CD4-positive, alpha-beta T cell (primary cell): Measurements from ENCODE around the gene TMEM114. TPM values are rescaled to one million over a fixed set of nuclear protein-coding genes. Genes with fewer than 3 reads are reported as not detected.

Experiments
- ATAC-seq: fragments of 200-7000 bp; cut with Tn5 transposase; one replicate; pipeline ENCODE4 v1.10.0; 2022; ENCODE audit warnings: mild to moderate bottlenecking; ENCODE audit not compliant: poor library complexity
- CTCF ChIA-PET: fragments of 350-600 bp; sonication (Branson Sonifier 250); formaldehyde crosslinking; loops from one replicate; lab custom pipeline; 2021; ENCODE audit warnings: antibody characterized with exemption, inconsistent platforms; lab: Charles Lee
- POLR2A ChIA-PET: fragments of 350-600 bp; sonication (Branson Sonifier 250); formaldehyde crosslinking; loops from one replicate; lab custom pipeline; 2021; ENCODE audit warnings: antibody characterized with exemption, inconsistent platforms; lab: Charles Lee
- DNase-seq, 14 experiments: peaks; one replicate each; pipeline ENCODE4 v3.0.0-alpha.2; 2013 to 2020; ENCODE audit warnings: mixed read lengths in 2 of 14
- H3K27ac ChIP-seq, 2 donors: one replicate each; pipeline versions ENCODE4 v1.5.1 to v1.7.0; 2013; ENCODE audit warnings: low read length in 2 of 2, low read depth in 1 of 2, mild to moderate bottlenecking in 1 of 2
- H3K27me3 ChIP-seq, 2 experiments: 1 replicate in 1 of 2; 2 replicates in 1 of 2; pipeline versions ENCODE4 v1.6.1 to v1.7.0; 2013; ENCODE audit warnings: low read length in 2 of 2, control low read depth in 1 of 2, mild to moderate bottlenecking in 1 of 2, moderate library complexity in 1 of 2; ENCODE audit not compliant: insufficient read depth in 2 of 2, control insufficient read depth in 1 of 2
- H3K36me3 ChIP-seq: one replicate; pipeline ENCODE4 v1.6.1; 2013; ENCODE audit warnings: low read length, control low read depth; ENCODE audit not compliant: insufficient read depth
- H3K4me1 ChIP-seq: one replicate; pipeline ENCODE4 v1.6.1; 2013; ENCODE audit warnings: low read length, control low read depth; ENCODE audit not compliant: insufficient read depth
- H3K4me3 ChIP-seq: one replicate; pipeline ENCODE4 v1.5.1; 2013; ENCODE audit warnings: mild to moderate bottlenecking, low read length, moderate library complexity
- H3K9me3 ChIP-seq, 2 experiments: 1 replicate in 1 of 2; 2 replicates in 1 of 2; pipeline versions ENCODE4 v1.6.1 to v1.7.0; 2013; ENCODE audit warnings: low read length in 2 of 2, mild to moderate bottlenecking in 2 of 2, control low read depth in 1 of 2, moderate library complexity in 1 of 2; ENCODE audit not compliant: control insufficient read depth in 1 of 2, insufficient read depth in 1 of 2
- H3K27ac Mint-ChIP-seq: one replicate; pipeline ENCODE4 v1.8.0; 2020; ENCODE audit warnings: mixed read lengths
- H3K27me3 Mint-ChIP-seq: one replicate; pipeline ENCODE4 v1.8.0; 2021; ENCODE audit warnings: mixed read lengths
- H3K36me3 Mint-ChIP-seq: one replicate; pipeline ENCODE4 v1.8.0; 2021; ENCODE audit warnings: low read depth, mixed read lengths
- H3K4me1 Mint-ChIP-seq: one replicate; pipeline ENCODE4 v1.8.0; 2021; ENCODE audit warnings: low read depth, mixed read lengths
- H3K4me3 Mint-ChIP-seq: one replicate; pipeline ENCODE4 v1.8.0; 2020; ENCODE audit warnings: mild to moderate bottlenecking, mixed read lengths
- H3K9me3 Mint-ChIP-seq: one replicate; pipeline ENCODE4 v1.8.0; 2020; ENCODE audit warnings: mixed read lengths
- intact Hi-C, 2 experiments: fragments of 100-400 bp; cut with DNase I in 1 of 2; cut with micrococcal nuclease in 1 of 2; formaldehyde crosslinking; loops; one replicate each; pipeline versions ENCODE4 v1.15.1 to v1.9.0; 2023 to 2025; cut with DNase I, micrococcal nuclease
- total RNA-seq, 174 experiments: library from RNA in 2 of 174; stranded (reverse) in 2 of 174; gene quantifications; one replicate each; pipeline ENCODE4 v1.2.3 and lab custom pipeline; 2021 to 2026
- TF ChIP-seq, protein P1 (sequence below): fragments of 200-600 bp; IDR thresholded peaks from one replicate; pipeline ENCODE4 v1.8.0; 2022; ENCODE audit warnings: antibody characterized with exemption, mild to moderate bottlenecking

Gene TMEM114
- total RNA-seq, 2 experiments from 2014 or later: not detected

DNA sequence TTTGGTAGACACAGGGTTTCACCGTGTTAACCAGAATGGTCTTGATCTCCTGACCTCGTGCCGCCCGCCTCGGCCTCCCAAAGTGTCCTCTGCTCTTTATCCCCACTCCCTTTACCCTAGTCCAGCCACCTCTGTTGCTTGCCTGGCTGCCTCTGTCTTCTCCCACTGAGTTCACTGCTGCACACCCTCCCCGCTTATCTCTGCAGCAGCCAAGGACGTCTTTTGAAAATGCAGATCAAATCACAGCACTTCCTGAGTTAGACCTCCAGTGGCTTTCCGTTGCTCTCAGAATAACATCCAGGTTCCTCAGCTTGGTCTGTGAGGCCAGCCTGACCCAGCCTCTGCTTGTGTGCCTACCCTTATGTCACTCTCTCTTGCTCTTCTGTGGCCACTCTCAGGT is 36.6 kb upstream of the TMEM114 start:
- Histone ChIP-seq H3K4me1 (peaks cover 15% of the 10 kb centered on the region), H3K27me3 (no peaks in the 10 kb centered on the region), H3K4me3 (no peak overlapping the region), H3K9me3 (no peaks in the 10 kb centered on the region), H3K27ac (no peak overlapping the region), H3K36me3 (peaks cover 63% of the 10 kb centered on the region)
- ChIA-PET CTCF (no interaction called here), POLR2A (interaction anchor here (0.9 kb wide), 1 partner anchor 9 kb away, joined by 3 read pairs; no protein-coding TSS in a partner anchor)
- Mint-ChIP-seq H3K4me3 (peak overlapping the region; percentile 25), H3K4me1 (peaks cover 33% of the 10 kb centered on the region), H3K27ac (no peak overlapping the region), H3K36me3 (peaks cover 71% of the 10 kb centered on the region), H3K27me3 (no peaks in the 10 kb centered on the region), H3K9me3 (no peaks in the 10 kb centered on the region)
- ATAC-seq (no peak), DNase-seq (no peak)
- TF ChIP-seq, protein P1, sequence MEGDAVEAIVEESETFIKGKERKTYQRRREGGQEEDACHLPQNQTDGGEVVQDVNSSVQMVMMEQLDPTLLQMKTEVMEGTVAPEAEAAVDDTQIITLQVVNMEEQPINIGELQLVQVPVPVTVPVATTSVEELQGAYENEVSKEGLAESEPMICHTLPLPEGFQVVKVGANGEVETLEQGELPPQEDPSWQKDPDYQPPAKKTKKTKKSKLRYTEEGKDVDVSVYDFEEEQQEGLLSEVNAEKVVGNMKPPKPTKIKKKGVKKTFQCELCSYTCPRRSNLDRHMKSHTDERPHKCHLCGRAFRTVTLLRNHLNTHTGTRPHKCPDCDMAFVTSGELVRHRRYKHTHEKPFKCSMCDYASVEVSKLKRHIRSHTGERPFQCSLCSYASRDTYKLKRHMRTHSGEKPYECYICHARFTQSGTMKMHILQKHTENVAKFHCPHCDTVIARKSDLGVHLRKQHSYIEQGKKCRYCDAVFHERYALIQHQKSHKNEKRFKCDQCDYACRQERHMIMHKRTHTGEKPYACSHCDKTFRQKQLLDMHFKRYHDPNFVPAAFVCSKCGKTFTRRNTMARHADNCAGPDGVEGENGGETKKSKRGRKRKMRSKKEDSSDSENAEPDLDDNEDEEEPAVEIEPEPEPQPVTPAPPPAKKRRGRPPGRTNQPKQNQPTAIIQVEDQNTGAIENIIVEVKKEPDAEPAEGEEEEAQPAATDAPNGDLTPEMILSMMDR: no peak
- intact Hi-C loops: no loop called here

DNA sequence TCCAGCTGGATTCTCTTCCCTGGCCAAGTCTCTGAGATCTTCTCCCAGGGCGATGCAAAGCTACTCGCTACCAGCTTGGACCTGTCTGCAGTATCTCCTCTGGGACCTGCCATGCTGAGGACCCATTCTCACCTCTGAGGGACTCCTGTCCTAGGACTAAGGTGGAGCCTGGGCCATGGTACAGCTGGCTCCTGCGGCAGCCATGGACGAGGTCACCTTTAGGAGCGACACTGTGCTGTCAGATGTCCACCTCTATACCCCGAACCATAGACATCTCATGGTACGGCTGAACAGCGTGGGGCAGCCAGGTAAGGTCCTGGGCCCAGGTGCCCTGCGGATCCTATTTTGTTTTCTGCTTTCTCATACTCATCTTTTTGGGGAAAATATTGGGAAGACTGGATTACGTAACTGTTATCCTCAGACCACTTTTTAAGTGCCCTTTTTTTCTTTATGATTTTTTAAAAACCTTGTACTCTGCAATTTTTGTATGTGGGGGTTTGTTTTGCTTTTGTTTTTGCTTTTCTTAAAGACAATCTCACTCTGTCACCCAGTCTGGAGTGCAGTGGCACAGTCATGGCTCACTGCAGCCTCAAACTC is 35.3 kb upstream of the TMEM114 start:
- Histone ChIP-seq H3K9me3 (no peaks in the 10 kb centered on the region), H3K27me3 (no peaks in the 10 kb centered on the region), H3K27ac (no peak overlapping the region), H3K4me3 (no peak overlapping the region), H3K36me3 (peaks cover 50% of the 10 kb centered on the region), H3K4me1 (peaks cover 20% of the 10 kb centered on the region)
- CTCF ChIA-PET: no interaction called here
- POLR2A ChIA-PET: no interaction called here
- peaks cover 62% of the 10 kb centered on the region for H3K36me3 Mint-ChIP-seq
- ATAC-seq: no peak
- no peak for DNase-seq
- H3K4me1 Mint-ChIP-seq: peaks cover 35% of the 10 kb centered on the region
- intact Hi-C loops: no loop called here
- TF ChIP-seq, protein P1: no peak
- no peak overlapping the region for H3K27ac Mint-ChIP-seq
- H3K9me3 Mint-ChIP-seq: no peaks in the 10 kb centered on the region
- H3K27me3 Mint-ChIP-seq: no peaks in the 10 kb centered on the region
- H3K4me3 Mint-ChIP-seq: no peak overlapping the region

DNA sequence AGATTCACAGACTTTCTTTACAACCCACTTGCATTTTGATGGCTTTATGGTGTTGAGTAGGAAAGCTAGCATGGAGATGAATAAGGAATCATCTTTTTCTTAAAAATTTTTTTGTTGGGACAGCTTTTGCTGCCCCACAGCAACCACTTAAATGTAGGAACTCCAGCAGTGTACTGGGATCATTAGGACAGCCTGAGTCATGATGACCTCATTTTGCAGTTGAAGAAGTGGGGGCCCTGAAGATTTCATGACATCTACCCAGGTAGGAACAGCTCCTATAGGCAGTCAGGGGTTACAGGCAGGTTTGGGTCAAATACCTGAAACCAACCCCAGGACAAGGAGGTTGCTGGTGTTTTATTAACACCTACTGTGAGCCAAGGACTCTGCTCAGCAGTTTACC is 33.3 kb upstream of the TMEM114 start:
- Histone ChIP-seq H3K4me3 (no peak overlapping the region), H3K9me3 (no peaks in the 10 kb centered on the region), H3K4me1 (peaks cover 20% of the 10 kb centered on the region), H3K27ac (no peak overlapping the region), H3K27me3 (no peaks in the 10 kb centered on the region), H3K36me3 (peaks cover 30% of the 10 kb centered on the region)
- no peak for ATAC-seq
- no peak for DNase-seq
- TF ChIP-seq, protein P1: no peak
- peaks cover 35% of the 10 kb centered on the region for H3K4me1 Mint-ChIP-seq
- intact Hi-C loops: loop anchor here (5.0 kb wide), 2 partner anchors 174 to 249 kb away; partner anchors contain the start of genes PMM2 (in 1 of the 2) and TMEM186 (in 1 of the 2)
- H3K27me3 Mint-ChIP-seq: peaks cover 3% of the 10 kb centered on the region
- H3K36me3 Mint-ChIP-seq: peaks cover 42% of the 10 kb centered on the region
- no peak overlapping the region for H3K27ac Mint-ChIP-seq
- ChIA-PET POLR2A (no interaction called here), CTCF (interaction anchor here (0.7 kb wide), 1 partner anchor 120 kb away, joined by 3 read pairs; no protein-coding TSS in a partner anchor)
- H3K4me3 Mint-ChIP-seq: peak overlapping the region; percentile 94
- no peaks in the 10 kb centered on the region for H3K9me3 Mint-ChIP-seq
